HTR-8/SVneo (cell line): ENCODE data around the gene ZNF527.
A peak's percentile ranks its signal among the peaks of the same experiment; 100 is the strongest.
"Not testable (repeated sequence)": the region's sequence is repeated elsewhere in the genome, so short reads cannot be mapped to it uniquely, and the experiment has no call there.

ENCODE experiments used
- DNase-seq: peaks from one replicate; pipeline ENCODE4 v3.0.0; 2011; ENCODE audit warnings: low spot score, mixed read lengths; ENCODE audit not compliant: insufficient read length
- FAIRE-seq: peaks from 2 replicates; lab custom pipeline; 2011; peaks lifted over from hg19 to GRCh38; lab: Jason Lieb, UNC

Gene ZNF527

DNA sequence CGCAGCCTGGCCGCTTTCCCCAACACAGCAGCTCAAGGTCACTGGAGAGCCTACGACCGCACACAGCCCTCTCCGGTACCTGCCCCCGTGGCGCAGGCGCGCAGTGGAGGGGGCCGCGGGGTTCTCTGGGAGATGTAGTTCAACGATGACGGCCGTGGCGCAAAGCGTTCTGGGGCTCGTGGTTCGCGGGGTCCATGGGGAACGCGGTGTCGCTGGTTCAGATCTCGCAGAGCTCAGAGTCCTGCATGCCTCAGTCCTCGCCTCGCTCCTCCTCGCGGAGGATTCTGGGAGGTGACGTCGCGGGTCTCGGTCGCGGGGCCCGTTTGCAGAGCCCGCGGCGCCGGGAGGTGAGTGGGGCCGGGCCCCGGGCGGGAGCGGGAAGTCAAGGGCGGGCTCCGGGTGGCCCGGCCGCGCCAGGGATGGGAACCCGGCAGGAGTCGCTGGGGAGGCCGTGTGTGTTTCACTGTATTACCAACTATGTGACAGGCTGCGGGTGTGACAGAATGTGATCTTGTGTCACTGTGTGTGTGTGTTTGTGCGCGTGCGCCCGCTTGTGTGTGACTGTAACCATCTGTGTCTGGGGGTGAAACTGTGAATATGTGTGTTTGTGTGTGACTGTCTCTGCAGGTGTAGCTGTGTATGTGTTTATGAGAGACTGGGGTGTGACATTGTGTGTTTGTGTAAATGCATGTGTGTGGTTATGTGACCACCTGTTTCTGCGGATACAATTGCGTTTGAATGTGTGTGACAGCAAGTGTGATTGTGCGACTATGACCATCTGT lies at the start of gene ZNF527:
Gene ZNF527, plus strand, starts transcription at position 220 of the 782 bp plus-strand sequence. CDS start 3,100 bp downstream, outside the sequence.
- FAIRE-seq = peak; percentile 93
- peak; percentile 96 for DNase-seq

DNA sequence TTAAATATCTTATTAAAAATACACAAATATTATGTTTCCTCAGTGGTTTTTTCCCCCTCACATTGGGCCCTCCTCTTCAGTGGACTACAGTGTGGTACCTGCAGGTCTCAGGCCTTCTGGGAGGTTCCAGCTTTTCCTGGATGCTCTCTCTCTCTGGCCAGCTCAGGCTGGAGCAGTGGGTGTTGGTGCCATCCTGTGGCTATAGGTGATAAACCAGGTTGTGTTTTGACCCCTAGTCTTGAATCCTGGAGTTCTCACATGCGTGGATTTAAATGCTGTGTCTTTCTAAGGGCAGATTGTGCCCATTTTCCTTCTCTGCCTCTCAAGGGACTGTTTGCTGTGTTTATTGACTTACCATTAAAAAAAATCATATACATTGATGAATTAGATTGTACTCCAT lies 41.2 kb upstream of the ZNF527 start:
- FAIRE-seq (no peak), DNase-seq (no peak)

DNA sequence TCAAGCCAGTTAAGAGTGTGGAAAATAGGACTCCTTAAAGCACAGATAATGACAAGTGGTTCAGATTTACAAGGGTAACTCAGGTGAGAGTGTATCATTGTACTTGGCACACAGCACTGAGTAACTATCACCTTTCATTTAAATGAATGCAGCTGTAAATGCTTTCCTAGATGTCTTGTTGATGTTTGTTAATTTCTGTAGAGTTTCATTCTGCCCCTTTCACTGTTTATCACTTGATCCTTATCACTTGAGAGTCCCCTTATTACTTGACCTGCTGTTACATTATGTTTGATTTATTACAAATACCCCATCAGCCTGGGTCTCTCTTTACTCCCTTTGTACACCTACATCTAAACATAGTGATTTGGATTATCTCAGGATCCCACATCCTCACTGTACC lies 38.1 kb upstream of the ZNF527 start:
- FAIRE-seq (no peak), DNase-seq (no peak)

DNA sequence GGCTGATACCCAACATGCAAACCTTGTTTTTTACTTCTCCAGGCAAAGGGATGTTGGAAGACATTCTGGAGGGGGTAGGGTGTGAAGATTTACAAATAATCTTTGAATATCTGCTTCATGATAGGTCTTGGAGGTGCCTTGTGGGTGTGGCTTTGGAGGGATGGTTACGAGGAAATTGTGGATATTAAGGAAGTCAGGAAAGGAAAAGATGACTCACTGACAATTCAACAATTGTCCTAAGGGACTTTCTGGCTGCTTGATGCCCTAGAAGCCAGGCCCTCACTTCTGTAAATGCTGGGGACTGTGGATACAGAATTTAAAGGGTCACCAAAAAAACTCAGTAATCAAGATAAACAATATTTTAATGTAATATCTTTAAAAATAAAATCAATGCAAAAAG lies 37.4 kb upstream of the ZNF527 start:
- FAIRE-seq = no peak
- DNase-seq = no peak

DNA sequence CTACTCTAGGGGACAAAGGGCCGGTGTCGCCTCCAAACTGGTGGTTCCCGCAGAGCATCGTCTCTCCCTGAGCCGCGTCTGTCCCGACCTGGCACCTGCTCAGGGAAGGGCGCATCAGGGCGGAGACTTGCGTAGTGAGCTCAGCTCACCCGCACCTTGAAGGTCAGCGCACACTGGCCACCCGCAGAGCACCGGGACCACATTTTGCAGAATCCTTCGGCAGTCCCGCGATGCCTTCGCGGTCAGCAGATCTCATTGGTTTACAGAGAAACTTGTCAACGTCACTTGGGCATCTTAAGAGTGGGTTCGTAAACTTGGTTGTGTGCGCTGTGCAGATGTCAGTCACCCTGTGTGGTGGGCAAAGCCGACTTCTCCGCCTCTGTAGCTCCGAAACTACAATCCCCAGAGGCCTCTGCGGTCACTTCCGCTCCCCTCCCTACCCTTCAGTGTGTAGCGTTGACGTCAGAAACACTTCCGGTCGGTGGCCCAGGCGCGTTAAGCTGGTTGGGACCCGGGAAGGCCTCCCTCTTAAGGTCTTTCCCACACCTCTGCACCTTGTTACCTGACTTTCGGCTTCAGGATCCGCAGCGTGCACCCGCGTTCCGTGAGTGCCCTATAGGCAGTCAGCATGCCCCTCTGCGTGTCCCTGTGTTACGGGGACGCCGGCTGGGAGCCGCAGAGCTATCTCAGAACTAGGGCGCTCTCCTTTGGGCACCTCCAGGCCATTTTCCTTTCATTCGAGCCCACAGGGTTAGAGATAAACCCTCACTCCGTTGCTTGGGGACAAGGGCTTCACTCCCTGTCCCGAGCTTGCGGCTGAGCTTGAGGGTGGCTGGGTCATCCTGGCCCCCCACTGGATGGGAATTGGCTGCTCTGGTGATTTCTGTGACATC lies 36.5 kb upstream of the ZNF527 start:
- DNase-seq = peak; percentile 86

DNA sequence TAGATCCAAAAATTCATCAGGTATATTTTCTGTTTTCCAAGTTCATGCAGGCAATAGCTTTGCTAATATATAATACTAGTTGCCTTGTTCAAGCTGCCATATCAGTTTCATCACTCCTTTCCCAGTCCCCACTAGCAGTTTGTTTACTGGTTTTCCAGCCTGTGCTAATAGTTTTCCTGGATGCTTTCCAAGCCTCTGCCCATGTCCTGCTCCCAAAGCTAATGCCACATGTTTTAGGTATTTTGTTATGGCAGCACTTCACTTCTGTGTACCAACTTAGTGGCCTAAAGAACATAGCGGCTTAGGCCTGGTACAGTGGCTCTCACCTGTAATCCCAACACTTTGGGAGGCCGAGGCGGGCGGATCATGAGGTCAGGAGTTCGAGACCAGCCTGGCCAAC lies 28.1 kb upstream of the ZNF527 start:
- no peak for FAIRE-seq
- DNase-seq = no peak

More for the DNA sequence above, 36.5 kb upstream of the ZNF527 start:
- FAIRE-seq = peak; percentile 67

DNA sequence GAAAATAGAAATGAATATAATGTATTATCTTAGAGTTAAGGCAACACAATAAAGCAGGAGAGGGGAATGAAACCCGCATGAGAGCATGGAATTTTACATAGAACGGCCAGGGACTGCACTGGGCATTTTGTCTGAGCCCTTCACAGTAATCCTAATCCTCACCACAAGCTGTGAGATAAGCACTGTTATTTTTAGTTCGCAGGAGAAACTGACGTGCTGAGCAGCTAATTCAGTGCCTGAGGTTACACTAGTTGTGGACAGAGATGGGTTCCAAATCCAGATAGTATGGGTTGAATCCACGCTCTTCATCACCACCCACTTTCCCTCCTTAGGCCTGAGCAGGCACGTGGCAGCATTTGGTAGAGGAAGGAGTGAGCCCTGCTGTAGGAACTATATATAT lies 24.8 kb upstream of the ZNF527 start:
- FAIRE-seq (no peak), DNase-seq (no peak)

DNA sequence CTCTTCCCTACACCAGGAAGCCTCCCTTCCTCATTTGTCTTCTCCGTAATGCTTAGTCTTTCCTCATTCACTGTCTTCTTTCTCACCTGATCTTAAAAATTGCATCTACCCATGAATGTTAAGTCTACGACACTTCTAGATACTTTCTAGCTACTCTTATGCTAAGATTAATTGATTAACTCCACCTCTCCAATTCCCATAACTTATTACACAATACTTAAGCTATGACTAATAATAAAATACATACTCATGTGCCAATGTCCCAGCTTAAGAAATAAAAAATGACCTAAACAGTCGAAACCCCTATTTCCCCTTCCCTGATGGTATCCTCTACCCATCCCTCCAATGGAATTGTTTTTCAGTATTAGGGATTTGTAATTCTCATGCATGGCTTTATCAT lies 22.8 kb upstream of the ZNF527 start:
- FAIRE-seq = no peak
- DNase-seq = no peak

DNA sequence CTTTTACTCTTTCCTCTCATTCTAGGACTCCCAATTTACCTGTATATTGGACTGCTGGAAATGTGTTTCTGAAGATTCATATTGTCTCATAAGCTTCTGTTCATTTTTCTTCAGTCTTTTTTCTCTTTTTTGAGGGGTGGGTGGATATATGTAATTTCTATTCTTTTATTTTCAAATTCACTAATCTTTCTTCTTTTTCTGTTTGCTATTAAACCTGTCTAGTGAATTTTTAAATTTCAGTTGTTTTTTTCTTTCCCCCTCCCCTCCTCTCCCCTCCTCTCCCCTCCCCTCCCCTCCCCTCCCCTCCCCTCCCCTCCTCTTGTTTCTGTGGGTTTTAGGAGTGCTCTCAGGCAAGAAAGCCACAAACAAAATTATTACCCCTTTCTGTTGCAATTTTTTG lies 16.9 kb upstream of the ZNF527 start:
- FAIRE-seq = no peak
- DNase-seq = no peak

DNA sequence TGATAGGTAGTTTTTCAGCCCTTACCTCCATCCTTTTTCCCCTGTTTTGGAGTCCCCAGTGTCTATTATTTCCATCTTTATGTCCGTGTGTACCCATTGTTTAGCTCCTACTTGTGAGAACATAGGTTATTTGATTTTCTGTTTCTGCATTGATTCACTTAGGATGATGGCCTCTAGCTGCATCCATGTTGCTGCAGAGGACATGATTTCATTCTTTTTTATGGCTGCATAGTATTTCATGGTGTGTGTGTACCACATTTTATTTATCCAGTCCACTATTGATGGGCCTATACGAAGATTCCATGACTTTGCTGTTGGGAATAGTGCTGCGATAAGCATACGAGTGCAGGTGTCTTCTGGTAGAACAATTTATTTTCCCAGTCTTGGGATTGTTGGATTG lies 15.0 kb upstream of the ZNF527 start:
- FAIRE-seq = peak; percentile 26

DNA sequence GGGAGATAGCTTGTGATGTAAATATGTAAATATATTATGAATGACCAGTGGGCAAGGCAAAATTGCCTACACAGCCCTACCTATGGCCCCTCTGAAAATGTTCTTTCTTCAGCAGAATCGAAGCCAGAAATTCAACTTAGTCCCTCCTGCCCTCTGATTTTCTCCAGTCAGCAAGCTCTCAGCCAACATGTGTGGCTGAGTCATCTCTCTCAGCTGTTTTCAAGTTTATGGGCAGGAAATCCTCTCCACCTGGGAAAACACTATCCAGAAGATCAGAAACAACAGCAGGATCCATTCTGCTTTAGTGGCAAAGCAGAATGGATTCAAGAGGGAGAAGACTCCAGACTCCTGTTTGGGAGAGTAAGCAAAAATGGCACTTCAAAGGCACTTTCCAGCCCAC lies 8.9 kb upstream of the ZNF527 start:
- no peak for DNase-seq

More for the DNA sequence above, 15.0 kb upstream of the ZNF527 start:
- no peak for DNase-seq

DNA sequence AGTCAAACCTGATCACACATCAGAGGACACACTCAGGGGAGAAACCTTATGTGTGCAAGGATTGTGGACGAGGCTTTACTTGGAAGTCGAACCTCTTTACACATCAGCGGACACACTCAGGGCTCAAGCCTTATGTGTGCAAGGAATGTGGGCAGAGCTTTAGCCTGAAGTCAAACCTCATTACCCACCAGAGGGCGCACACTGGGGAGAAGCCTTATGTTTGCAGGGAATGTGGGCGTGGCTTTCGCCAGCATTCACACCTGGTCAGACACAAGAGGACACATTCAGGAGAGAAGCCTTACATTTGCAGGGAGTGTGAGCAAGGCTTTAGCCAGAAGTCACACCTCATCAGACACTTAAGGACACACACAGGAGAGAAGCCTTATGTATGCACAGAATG lies 8.2 kb upstream of the ZNF527 start:
- DNase-seq = no peak
- no peak for FAIRE-seq

More for the DNA sequence above, 8.9 kb upstream of the ZNF527 start:
- FAIRE-seq = no peak

DNA sequence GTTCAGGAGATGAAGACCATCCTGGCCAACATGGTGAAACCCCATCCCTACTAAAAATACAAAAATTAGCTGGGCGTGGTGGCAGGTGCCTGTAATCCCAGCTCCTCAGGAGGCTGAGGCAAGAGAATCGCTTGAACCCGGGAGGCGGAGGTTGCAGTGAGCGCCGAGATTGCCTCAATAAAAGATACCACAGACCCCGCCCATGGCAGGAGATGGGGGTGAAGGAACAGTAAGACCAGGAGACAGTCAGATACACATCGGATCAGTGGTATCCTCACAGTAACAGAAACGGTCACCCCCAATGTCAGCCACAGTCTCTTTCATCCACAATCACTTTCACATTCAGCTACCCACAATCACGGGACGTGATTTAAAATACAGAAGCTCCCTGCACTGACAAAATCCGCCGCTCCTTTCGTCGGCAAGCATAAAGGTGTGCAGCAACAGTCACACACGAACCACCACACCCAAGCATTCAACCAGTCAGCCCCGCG lies 466 bp upstream of the ZNF527 start:
- not testable (repeated sequence) for FAIRE-seq, DNase-seq

DNA sequence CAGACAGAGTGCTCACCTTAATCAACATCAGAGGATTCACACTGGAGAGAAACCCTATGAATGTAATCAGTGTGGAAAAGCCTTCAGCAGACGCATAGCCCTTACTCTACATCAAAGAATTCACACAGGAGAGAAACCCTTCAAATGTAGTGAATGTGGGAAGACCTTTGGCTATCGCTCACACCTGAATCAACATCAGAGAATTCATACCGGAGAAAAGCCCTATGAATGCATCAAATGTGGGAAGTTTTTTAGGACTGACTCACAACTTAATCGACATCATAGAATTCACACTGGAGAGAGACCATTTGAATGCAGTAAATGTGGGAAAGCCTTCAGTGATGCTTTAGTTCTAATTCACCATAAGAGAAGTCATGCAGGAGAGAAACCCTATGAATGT lies 18.3 kb downstream of the ZNF527 start:
- no peak for DNase-seq
- no peak for FAIRE-seq

DNA sequence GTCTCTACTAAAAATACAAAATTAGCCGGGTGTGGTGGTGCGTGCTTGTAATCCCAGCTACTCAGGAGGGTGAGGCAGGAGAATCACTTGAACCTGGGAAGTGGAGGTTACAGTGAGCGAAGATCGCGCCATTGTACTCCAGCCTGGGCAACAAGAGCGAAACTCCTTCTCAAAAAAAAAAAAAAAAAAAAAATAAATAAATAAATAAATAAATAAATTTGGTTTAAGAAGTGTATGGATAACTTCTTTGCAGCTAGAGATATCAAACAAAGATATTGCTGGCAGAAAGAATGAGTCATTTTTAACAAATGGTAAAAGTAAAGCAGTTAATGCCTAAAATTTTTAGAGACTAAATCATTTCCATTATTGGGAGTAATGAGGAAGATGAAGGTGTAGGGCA lies 20.5 kb downstream of the ZNF527 start:
- not testable (repeated sequence) for FAIRE-seq, DNase-seq

DNA sequence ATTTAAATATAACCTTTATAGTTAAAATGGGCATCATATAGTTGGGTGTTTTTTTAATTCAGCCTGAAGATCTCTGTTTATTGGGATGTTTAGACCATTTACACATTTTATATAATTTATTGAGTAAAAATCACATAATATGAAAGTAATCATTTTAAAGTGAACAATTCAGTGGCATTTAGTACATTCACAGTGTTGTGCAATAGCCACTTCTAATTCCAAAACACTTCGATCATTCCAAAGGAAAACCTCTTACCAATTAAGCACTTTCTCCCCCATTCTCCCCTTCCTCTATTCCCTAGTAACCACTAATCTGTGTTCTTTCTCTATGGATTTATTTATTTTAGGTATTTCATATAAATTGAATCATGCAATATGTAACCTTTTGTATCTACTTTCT lies 30.2 kb downstream of the ZNF527 start:
- DNase-seq (no peak), FAIRE-seq (no peak)

DNA sequence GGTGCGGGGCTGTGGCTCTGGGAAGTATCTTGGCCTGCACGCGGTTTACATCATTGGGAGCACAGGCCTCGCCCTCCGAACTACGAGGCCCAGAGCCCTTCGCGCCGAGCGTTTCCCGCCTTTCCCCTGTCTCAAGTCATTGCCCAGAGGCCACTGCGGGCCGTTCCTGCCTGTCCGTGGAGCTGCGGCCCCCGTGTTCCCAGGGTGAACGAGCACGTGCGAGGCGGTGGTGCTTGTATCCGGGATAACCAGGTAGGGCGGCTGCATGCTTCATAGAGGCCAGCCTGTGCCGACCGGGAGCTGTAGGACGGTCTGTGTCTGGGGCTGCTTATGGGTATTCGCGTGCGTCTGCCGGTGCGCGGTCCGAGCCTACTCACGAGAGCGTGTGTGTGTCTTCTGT lies 32.5 kb downstream of the ZNF527 start:
- DNase-seq (no peak), FAIRE-seq (no peak)

DNA sequence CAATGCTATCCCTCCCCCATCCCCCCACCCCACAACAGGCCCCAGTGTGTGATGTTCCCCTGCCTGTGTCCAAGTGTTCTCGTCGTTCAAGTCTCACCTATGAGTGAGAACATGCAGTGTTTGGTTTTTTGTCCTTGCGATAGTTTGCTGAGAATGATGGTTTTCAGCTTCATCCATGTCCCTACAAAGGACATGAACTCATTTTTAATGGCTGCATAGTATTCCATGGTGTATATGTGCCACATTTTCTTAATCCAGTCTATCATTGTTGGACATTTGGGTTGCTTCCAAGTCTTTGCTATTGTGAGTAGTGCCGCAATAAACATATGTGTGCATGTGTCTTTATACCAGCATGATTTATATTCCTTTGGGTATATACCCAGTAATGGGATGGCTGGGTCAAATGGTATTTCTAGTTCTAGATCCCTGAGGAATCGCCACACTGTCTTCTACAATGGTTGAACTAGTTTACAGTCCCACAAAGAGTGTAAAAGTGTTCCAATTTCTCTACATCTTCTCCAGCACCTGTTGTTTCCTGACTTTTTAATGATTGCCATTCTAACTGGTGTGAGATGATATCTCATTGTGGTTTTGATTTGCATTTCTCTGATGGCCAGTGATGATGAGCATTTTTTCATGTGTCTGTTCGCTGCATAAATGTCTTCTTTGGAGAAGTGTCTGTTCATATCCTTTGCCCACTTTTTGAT lies 35.4 kb downstream of the ZNF527 start:
- FAIRE-seq = not testable (repeated sequence)

DNA sequence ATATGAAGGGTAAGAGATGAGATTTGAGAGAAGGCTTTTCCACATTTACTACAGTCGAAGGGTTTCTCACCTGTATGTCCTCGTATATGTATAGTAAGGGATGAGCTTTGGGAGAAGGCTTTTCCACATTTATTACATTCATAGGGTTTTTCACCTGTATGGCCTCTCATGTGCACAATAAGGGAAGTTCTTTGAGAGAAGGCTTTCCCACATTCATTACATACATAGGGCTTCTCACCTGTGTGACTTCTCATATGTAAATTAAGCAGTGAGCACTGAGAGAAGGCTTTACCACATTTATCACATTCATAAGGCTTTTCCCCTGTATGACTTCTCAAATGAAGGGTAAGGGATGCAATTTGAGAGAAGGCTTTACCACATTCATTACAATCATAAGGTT lies 41.8 kb downstream of the ZNF527 start:
- FAIRE-seq = no peak
- DNase-seq = no peak

More for the DNA sequence above, 35.4 kb downstream of the ZNF527 start:
- not testable (repeated sequence) for DNase-seq

DNA sequence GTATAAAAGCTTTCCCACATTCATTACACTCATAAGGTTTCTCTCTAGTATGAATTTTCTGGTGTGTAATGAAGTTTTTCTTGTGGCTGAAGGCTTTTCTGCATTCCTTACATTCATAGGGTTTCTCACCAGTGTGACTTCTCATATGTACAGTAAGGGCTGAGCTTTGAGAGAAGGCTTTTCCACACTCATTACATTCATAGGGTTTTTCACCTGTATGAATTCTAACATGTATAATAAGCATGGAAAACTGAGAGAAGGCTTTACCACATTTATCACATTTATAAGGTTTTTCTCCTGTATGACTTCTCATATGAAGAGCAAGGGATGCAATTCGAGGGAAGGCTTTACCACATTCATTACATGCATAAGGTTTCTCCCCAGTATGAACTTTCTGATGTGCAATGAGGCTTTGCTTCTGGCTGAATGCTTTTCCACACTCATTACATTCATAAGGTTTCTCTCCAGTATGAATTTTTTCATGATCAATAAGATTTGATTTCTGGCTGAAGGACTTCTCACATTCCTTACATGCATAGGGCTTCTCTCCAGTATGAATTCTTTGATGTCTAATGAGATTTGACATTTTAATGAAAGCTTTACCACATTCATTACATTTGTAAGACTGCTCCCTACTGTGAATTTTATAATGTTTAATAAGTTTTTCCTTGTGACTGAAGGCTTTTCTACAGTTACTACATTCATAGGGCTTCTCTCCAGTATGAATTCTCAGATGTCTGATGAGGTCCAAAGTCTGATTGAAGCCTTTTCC lies 42.6 kb downstream of the ZNF527 start:
- no peak for FAIRE-seq
- no peak for DNase-seq
